SK-N-SH treated with all-trans-retinoic acid at 6 μM for 48 hours (cell line): ENCODE data around the gene CFP.

Experiments used
- ATAC-seq: fragments of 200-7000 bp; cut with Tn5 transposase; 3 replicates; pipeline ENCODE4 v1.9.1; 2020; ENCODE audit warnings: mild to moderate bottlenecking, moderate library complexity
- ARNTL ChIP-seq: fragments of 450-650 bp; formaldehyde crosslinking; IDR thresholded peaks from 2 replicates; pipeline ENCODE4 v1.5.0; 2020; ENCODE audit warnings: low read depth, mild to moderate bottlenecking, moderate library complexity, borderline replicate concordance
- BACH2 ChIP-seq: fragments of 250-450 bp; sonication (Bioruptor Pico); IDR thresholded peaks from 2 replicates; pipeline ENCODE4 v1.9.0; 2021; ENCODE audit warnings: mild to moderate bottlenecking, borderline replicate concordance
- CSDC2 ChIP-seq: fragments of 250-450 bp; sonication (Bioruptor Pico); IDR thresholded peaks from 2 replicates; pipeline ENCODE4 v1.5.0; 2020; ENCODE audit warnings: mild to moderate bottlenecking, moderate library complexity
- ESRRG ChIP-seq: fragments of 250-450 bp; sonication (Bioruptor Pico); IDR thresholded peaks from 2 replicates; pipeline ENCODE4 v1.6.1; 2021; ENCODE audit warnings: mild to moderate bottlenecking
- GLIS3 ChIP-seq: fragments of 250-450 bp; sonication (Bioruptor Pico); IDR thresholded peaks from 2 replicates; pipeline ENCODE4 v1.5.0; 2020; ENCODE audit warnings: mild to moderate bottlenecking, moderate library complexity
- ISL1 ChIP-seq: fragments of 250-450 bp; sonication (Bioruptor Pico); IDR thresholded peaks from 2 replicates; pipeline ENCODE4 v2.1.2; 2022; ENCODE audit warnings: mild to moderate bottlenecking, moderate library complexity
- OSR1 ChIP-seq: fragments of 250-450 bp; sonication (Bioruptor Pico); IDR thresholded peaks from 2 replicates; pipeline ENCODE4 v1.8.0; 2022; ENCODE audit warnings: moderate library complexity, mild to moderate bottlenecking, inconsistent platforms
- PATZ1 ChIP-seq: fragments of 250-450 bp; sonication (Bioruptor Pico); IDR thresholded peaks from 2 replicates; pipeline ENCODE4 v1.8.0; 2020; ENCODE audit warnings: mild to moderate bottlenecking, moderate library complexity, borderline replicate concordance
- PPARA ChIP-seq: fragments of 250-450 bp; sonication (Bioruptor Pico); IDR thresholded peaks from 2 replicates; pipeline ENCODE4 v1.5.0; 2020; ENCODE audit warnings: mild to moderate bottlenecking, borderline replicate concordance
- RARB ChIP-seq: fragments of 250-450 bp; sonication (Bioruptor Pico); IDR thresholded peaks from 2 replicates; pipeline ENCODE4 v1.8.0; 2021; ENCODE audit warnings: mild to moderate bottlenecking, moderate library complexity
- SNAI2 ChIP-seq: fragments of 250-450 bp; sonication (Bioruptor Pico); IDR thresholded peaks from 2 replicates; pipeline ENCODE4 v1.5.0; 2020; ENCODE audit warnings: mild to moderate bottlenecking, moderate library complexity
- TCF4 ChIP-seq: fragments of 250-450 bp; sonication (Bioruptor Pico); IDR thresholded peaks from 2 replicates; pipeline ENCODE4 v1.8.0; 2021; ENCODE audit warnings: mild to moderate bottlenecking, moderate library complexity, borderline replicate concordance
- ZC3H10 ChIP-seq: fragments of 250-450 bp; sonication (Bioruptor Pico); IDR thresholded peaks from 2 replicates; pipeline ENCODE4 v1.5.1; 2021; ENCODE audit warnings: mild to moderate bottlenecking, moderate library complexity
- ZFP3 ChIP-seq: fragments of 250-450 bp; sonication (Bioruptor Pico); IDR thresholded peaks from 2 replicates; pipeline ENCODE4 v1.5.0; 2020; ENCODE audit warnings: mild to moderate bottlenecking, moderate library complexity
- ZFP30 ChIP-seq: fragments of 450-650 bp; formaldehyde crosslinking; IDR thresholded peaks from 2 replicates; pipeline ENCODE4 v1.5.0; 2022; ENCODE audit warnings: mild to moderate bottlenecking, moderate library complexity
- ZNF565 ChIP-seq: fragments of 450-650 bp; formaldehyde crosslinking; conservative IDR thresholded peaks from 2 replicates; pipeline ENCODE4 v1.5.0; 2020; ENCODE audit warnings: low read depth, mild to moderate bottlenecking, moderate library complexity
- ZNF70 ChIP-seq: fragments of 450-650 bp; formaldehyde crosslinking; IDR thresholded peaks from 2 replicates; pipeline ENCODE4 v1.5.0; 2020; ENCODE audit warnings: mild to moderate bottlenecking, moderate library complexity
- ZNF8 ChIP-seq: fragments of 450-650 bp; formaldehyde crosslinking; IDR thresholded peaks from 2 replicates; pipeline ENCODE4 v1.5.0; 2020; ENCODE audit warnings: mild to moderate bottlenecking, moderate library complexity
- TF ChIP-seq, protein P1 (sequence below): fragments of 250-450 bp; sonication (Bioruptor Pico); IDR thresholded peaks from 2 replicates; pipeline ENCODE4 v1.5.0; 2020; ENCODE audit warnings: mild to moderate bottlenecking, moderate library complexity
- TF ChIP-seq, protein P2 (sequence below): fragments of 250-450 bp; sonication (Bioruptor Pico); IDR thresholded peaks from 2 replicates; pipeline ENCODE4 v1.5.1; 2021; ENCODE audit warnings: mild to moderate bottlenecking, moderate library complexity
- TF ChIP-seq, protein P3 (sequence below): fragments of 250-450 bp; sonication (Bioruptor Pico); IDR thresholded peaks from 2 replicates; pipeline ENCODE4 v1.5.1; 2020; ENCODE audit warnings: low read depth, mild to moderate bottlenecking, moderate library complexity

The CFP gene

GRCh38 chrX:47658684-47659420 lies 29.1 kb upstream of the CFP start, which contains the start of gene UXT:
Gene UXT, minus strand, starts transcription at chrX:47659180. Its CDS starts 253 bp downstream, at chrX:47658927.
- TF ChIP-seq, protein P1, sequence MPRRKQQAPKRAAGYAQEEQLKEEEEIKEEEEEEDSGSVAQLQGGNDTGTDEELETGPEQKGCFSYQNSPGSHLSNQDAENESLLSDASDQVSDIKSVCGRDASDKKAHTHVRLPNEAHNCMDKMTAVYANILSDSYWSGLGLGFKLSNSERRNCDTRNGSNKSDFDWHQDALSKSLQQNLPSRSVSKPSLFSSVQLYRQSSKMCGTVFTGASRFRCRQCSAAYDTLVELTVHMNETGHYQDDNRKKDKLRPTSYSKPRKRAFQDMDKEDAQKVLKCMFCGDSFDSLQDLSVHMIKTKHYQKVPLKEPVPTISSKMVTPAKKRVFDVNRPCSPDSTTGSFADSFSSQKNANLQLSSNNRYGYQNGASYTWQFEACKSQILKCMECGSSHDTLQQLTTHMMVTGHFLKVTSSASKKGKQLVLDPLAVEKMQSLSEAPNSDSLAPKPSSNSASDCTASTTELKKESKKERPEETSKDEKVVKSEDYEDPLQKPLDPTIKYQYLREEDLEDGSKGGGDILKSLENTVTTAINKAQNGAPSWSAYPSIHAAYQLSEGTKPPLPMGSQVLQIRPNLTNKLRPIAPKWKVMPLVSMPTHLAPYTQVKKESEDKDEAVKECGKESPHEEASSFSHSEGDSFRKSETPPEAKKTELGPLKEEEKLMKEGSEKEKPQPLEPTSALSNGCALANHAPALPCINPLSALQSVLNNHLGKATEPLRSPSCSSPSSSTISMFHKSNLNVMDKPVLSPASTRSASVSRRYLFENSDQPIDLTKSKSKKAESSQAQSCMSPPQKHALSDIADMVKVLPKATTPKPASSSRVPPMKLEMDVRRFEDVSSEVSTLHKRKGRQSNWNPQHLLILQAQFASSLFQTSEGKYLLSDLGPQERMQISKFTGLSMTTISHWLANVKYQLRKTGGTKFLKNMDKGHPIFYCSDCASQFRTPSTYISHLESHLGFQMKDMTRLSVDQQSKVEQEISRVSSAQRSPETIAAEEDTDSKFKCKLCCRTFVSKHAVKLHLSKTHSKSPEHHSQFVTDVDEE, result no peak
- TF ChIP-seq PPARA (CRISPR knock-in tag), result no peak
- no peak for TF ChIP-seq ZFP30
- TF ChIP-seq, protein P2, sequence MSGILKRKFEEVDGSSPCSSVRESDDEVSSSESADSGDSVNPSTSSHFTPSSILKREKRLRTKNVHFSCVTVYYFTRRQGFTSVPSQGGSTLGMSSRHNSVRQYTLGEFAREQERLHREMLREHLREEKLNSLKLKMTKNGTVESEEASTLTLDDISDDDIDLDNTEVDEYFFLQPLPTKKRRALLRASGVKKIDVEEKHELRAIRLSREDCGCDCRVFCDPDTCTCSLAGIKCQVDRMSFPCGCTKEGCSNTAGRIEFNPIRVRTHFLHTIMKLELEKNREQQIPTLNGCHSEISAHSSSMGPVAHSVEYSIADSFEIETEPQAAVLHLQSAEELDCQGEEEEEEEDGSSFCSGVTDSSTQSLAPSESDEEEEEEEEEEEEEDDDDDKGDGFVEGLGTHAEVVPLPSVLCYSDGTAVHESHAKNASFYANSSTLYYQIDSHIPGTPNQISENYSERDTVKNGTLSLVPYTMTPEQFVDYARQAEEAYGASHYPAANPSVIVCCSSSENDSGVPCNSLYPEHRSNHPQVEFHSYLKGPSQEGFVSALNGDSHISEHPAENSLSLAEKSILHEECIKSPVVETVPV, result no peak
- TF ChIP-seq PATZ1 (CRISPR knock-in tag), result no peak
- TF ChIP-seq GLIS3 (CRISPR knock-in tag), result no peak
- TF ChIP-seq ESRRG (CRISPR knock-in tag), result no peak
- TF ChIP-seq ARNTL (CRISPR knock-in tag), result no peak
- TF ChIP-seq ZFP3 (CRISPR knock-in tag), result no peak
- TF ChIP-seq RARB, result no peak
- TF ChIP-seq ZNF565 (CRISPR knock-in tag), result no peak
- TF ChIP-seq, protein P3, sequence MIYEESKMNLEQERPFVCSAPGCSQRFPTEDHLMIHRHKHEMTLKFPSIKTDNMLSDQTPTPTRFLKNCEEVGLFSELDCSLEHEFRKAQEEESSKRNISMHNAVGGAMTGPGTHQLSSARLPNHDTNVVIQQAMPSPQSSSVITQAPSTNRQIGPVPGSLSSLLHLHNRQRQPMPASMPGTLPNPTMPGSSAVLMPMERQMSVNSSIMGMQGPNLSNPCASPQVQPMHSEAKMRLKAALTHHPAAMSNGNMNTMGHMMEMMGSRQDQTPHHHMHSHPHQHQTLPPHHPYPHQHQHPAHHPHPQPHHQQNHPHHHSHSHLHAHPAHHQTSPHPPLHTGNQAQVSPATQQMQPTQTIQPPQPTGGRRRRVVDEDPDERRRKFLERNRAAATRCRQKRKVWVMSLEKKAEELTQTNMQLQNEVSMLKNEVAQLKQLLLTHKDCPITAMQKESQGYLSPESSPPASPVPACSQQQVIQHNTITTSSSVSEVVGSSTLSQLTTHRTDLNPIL, result no peak
- TF ChIP-seq ZNF70 (CRISPR knock-in tag), result no peak
- TF ChIP-seq TCF4 (CRISPR knock-in tag), result no peak
- no peak for TF ChIP-seq ZC3H10 (CRISPR knock-in tag)
- TF ChIP-seq ISL1 (CRISPR knock-in tag), result no peak
- no peak for TF ChIP-seq ZNF8 (CRISPR knock-in tag)
- TF ChIP-seq BACH2 (CRISPR knock-in tag), result no peak
- TF ChIP-seq OSR1 (CRISPR knock-in tag), result no peak
- TF ChIP-seq CSDC2 (CRISPR knock-in tag), result no peak
- peak; percentile 94 for ATAC-seq

GRCh38 chrX:47658301-47658683 lies 28.6 kb upstream of the CFP start:
- TF ChIP-seq ZNF70 (CRISPR knock-in tag), result no peak
- no peak for TF ChIP-seq PATZ1 (CRISPR knock-in tag)
- no peak for TF ChIP-seq ZFP30
- no peak for TF ChIP-seq SNAI2 (CRISPR knock-in tag)
- TF ChIP-seq PPARA (CRISPR knock-in tag), result no peak
- TF ChIP-seq, protein P2, result no peak
- ATAC-seq, result no peak
